Endodermal cell (in vitro differentiated cells): Measurements from ENCODE around the gene MUC6. TPM values are rescaled to one million over a fixed set of nuclear protein-coding genes. Genes with fewer than 3 reads are reported as not detected.
A peak's percentile ranks its signal among the peaks of the same experiment; 100 is the strongest.

ENCODE experiments used
- DNase-seq: peaks from one replicate; pipeline ENCODE4 v3.0.0-alpha.2; 2017
- H3K27ac ChIP-seq: 2 replicates; pipeline ENCODE4 v1.5.1; 2013; ENCODE audit warnings: mild to moderate bottlenecking, low read depth, low read length, moderate library complexity
- H3K27me3 ChIP-seq: 2 replicates; pipeline ENCODE4 v1.6.1; 2013; ENCODE audit warnings: mild to moderate bottlenecking, low read length, moderate library complexity; ENCODE audit not compliant: insufficient read depth, control insufficient read depth, poor library complexity, severe bottlenecking
- H3K36me3 ChIP-seq: 2 replicates; pipeline ENCODE4 v1.7.0; 2013; ENCODE audit warnings: mild to moderate bottlenecking, low read length, moderate library complexity; ENCODE audit not compliant: control insufficient read depth, insufficient read depth
- H3K4me1 ChIP-seq: one replicate; pipeline ENCODE4 v1.7.0; 2013; ENCODE audit warnings: low read length; ENCODE audit not compliant: control insufficient read depth, insufficient read depth
- H3K4me3 ChIP-seq: 2 replicates; pipeline ENCODE4 v1.5.1; 2013; ENCODE audit warnings: mild to moderate bottlenecking, low read length, moderate library complexity
- H3K9ac ChIP-seq: 2 replicates; pipeline ENCODE4 v1.6.1; 2013; ENCODE audit warnings: mild to moderate bottlenecking, low read length, moderate library complexity; ENCODE audit not compliant: poor library complexity, severe bottlenecking; ENCODE audit errors: extremely low read depth
- H3K9me3 ChIP-seq: 2 replicates; pipeline ENCODE4 v1.6.1; 2013; ENCODE audit warnings: mild to moderate bottlenecking, low read length, moderate library complexity; ENCODE audit not compliant: control insufficient read depth
- H3K27ac Mint-ChIP-seq: 2 replicates; pipeline ENCODE4 v1.8.0; 2020; ENCODE audit warnings: mixed read lengths
- H3K27me3 Mint-ChIP-seq: 2 replicates; pipeline ENCODE4 v1.8.0; 2021; ENCODE audit warnings: mild to moderate bottlenecking, mixed read lengths; ENCODE audit not compliant: insufficient read depth
- H3K36me3 Mint-ChIP-seq: 2 replicates; pipeline ENCODE4 v1.8.0; 2020; ENCODE audit warnings: low read depth, mixed read lengths
- H3K4me1 Mint-ChIP-seq: 2 replicates; pipeline ENCODE4 v1.8.0; 2020; ENCODE audit warnings: mixed read lengths
- H3K4me3 Mint-ChIP-seq: 2 replicates; pipeline ENCODE4 v1.8.0; 2020; ENCODE audit warnings: mild to moderate bottlenecking, moderate library complexity, mixed read lengths
- H3K9me3 Mint-ChIP-seq: 2 replicates; pipeline ENCODE4 v1.8.0; 2020; ENCODE audit warnings: mild to moderate bottlenecking, mixed read lengths
- CTCF ChIP-seq: fragments of 200-600 bp; sonication (generic); conservative IDR thresholded peaks from 2 replicates; pipeline ENCODE4 v1.5.0; 2021; ENCODE audit warnings: antibody characterized with exemption, mild to moderate bottlenecking
- WGBS, 2 experiments: methylation state at CpG; one replicate each; pipeline versions ENCODE4 v1.1.5 to v1.1.7; 2013; ENCODE audit warnings: missing lambda C conversion rate in 2 of 2, mixed read lengths in 1 of 2; ENCODE audit not compliant: insufficient coverage in 1 of 2, insufficient read length in 1 of 2; 5-methylcytosine and 5-hydroxymethylcytosine counted together
- total RNA-seq, 2 donors: library from RNA; stranded (reverse); fragmentation: NEBNext Ultra II Directional in 1 of 2; extraction: Animal tissue kit (Norgen Biotek cat#: 25700) in 1 of 2; gene quantifications; 2 replicates in 1 of 2; 3 replicates in 1 of 2; pipeline ENCODE4 v1.2.1, GENCODE V29; 2021

The MUC6 gene
- total RNA-seq, 2 donors from 2014 or later, result 0.26 to 0.40 TPM

- Histone ChIP-seq H3K9ac (no peak overlapping the region), H3K4me1 (no peaks in the 10 kb centered on the region), H3K36me3 (peaks cover 32% of the 10 kb centered on the region), H3K4me3 (no peak overlapping the region), H3K27ac (no peak overlapping the region), H3K27me3 (no peaks in the 10 kb centered on the region), H3K9me3 (no peaks in the 10 kb centered on the region)
- 88 to 91% methylated on average over 22 to 26 of the region's 26 CpGs for WGBS, 2 experiments
- Mint-ChIP-seq H3K4me1 (no peaks in the 10 kb centered on the region), H3K27me3 (no peaks in the 10 kb centered on the region), H3K4me3 (no peak overlapping the region), H3K9me3 (no peaks in the 10 kb centered on the region), H3K36me3 (peaks cover 57% of the 10 kb centered on the region), H3K27ac (no peak overlapping the region)
- TF ChIP-seq CTCF, result no peak
- no peak for DNase-seq
Observed at GRCh38 chr11:970319-970871, 66.1 kb downstream of the MUC6 start.

GRCh38 chr11:969651-970205 lies 66.8 kb downstream of the MUC6 start:
- WGBS, 2 experiments, result 94 to 96% methylated on average over 8 to 9 of the region's 9 CpGs
- no peaks in the 10 kb centered on the region for H3K27me3 Mint-ChIP-seq
- Histone ChIP-seq H3K27ac (no peak overlapping the region), H3K9me3 (peaks cover 2% of the 10 kb centered on the region), H3K9ac (no peak overlapping the region), H3K27me3 (no peaks in the 10 kb centered on the region), H3K4me3 (no peak overlapping the region), H3K4me1 (no peaks in the 10 kb centered on the region), H3K36me3 (peaks cover 33% of the 10 kb centered on the region)
- no peak for TF ChIP-seq CTCF
- no peaks in the 10 kb centered on the region for H3K9me3 Mint-ChIP-seq
- no peak overlapping the region for H3K27ac Mint-ChIP-seq
- H3K4me3 Mint-ChIP-seq, result no peak overlapping the region
- no peak for DNase-seq
- H3K4me1 Mint-ChIP-seq, result no peaks in the 10 kb centered on the region
- H3K36me3 Mint-ChIP-seq, result peaks cover 55% of the 10 kb centered on the region

DNA sequence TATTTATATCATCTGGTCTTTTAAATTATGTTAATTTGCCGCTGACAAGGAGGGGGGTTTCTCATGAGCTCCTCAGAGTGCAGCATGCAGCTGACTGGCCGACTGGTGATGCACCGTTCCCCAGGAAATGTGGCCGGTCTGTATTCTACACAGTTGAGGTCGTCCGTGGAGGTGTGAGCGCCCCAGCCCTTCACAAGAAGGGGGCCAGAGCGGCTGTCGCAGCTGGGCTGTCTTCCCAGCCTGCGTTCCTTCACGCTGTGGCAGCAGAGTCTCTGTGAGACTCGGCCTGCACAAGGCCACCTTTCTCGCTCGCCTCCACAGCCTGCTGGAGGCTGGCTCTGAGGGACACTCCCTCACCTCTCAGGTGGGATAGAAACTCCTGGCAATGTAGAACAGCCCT lies 67.7 kb downstream of the MUC6 start:
- 94 to 97% methylated on average over 12 to 14 of the region's 14 CpGs for WGBS, 2 experiments
- no peak for TF ChIP-seq CTCF
- H3K9me3 Mint-ChIP-seq, result peaks cover 5% of the 10 kb centered on the region
- Histone ChIP-seq H3K4me1 (no peaks in the 10 kb centered on the region), H3K4me3 (no peak overlapping the region), H3K27ac (no peak overlapping the region), H3K9me3 (peaks cover 11% of the 10 kb centered on the region), H3K27me3 (no peaks in the 10 kb centered on the region), H3K36me3 (peaks cover 42% of the 10 kb centered on the region), H3K9ac (no peak overlapping the region)
- DNase-seq, result no peak
- H3K36me3 Mint-ChIP-seq, result peaks cover 61% of the 10 kb centered on the region
- peak overlapping the region; percentile 68 for H3K27ac Mint-ChIP-seq
- H3K4me3 Mint-ChIP-seq, result no peak overlapping the region
- no peaks in the 10 kb centered on the region for H3K4me1 Mint-ChIP-seq
- H3K27me3 Mint-ChIP-seq, result no peaks in the 10 kb centered on the region
